Measurements from ENCODE around the gene ZNF284. TPM values are rescaled to one million over a fixed set of nuclear protein-coding genes. Genes with fewer than 3 reads are reported as not detected.
"Not testable (repeated sequence)": the region's sequence is repeated elsewhere in the genome, so short reads cannot be mapped to it uniquely, and the experiment has no call there.

Gene ZNF284
- total RNA-seq, 1 donor from 2014 or later: 1.9 TPM

DNA sequence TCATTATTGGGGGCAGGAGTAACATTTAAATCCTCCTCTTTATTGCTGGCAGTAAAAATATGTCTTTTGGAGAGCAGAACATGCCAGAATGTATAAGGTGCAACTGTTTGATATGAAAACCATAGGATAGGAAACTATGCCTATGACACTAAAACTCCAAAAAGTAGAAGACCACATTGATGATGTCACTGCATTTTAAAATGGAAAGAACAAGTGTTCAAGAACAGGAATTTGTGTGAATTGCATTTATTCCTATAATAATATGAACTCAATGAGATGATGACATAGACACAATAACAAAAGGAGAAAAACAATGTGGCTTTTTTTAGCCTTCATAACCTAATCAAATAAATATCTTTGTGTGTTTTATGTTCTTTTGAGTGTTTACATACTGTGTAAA, 37.5 kb downstream of the ZNF284 start:
- no peak for DNase-seq (ENCODE audit: low spot score)

DNA sequence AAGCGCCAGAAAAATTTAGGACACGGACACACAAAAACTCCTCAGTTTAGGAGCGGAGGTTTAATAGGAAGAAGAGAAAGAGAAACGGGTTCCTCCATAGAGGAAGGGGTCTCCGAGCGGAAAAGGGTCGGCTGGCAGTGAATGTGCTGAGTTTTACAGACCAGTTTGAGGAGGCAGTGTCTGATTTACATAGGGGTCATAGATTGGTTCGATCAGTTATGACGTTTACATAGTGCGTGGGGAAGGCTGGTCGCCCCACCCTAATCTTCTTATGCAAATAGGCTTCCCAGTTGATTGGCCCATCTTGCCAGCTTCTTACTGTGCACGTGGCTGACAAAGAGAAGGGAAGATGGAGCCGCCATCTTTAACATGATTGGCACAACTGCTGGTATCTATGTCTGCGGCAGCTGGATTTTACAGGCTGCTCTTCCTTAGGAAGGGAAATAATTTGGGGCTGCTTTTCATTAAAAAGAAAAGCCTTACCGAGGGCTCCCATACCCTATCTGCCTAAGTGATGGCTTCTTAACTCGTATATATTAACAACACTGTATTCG, 40.0 kb downstream of the ZNF284 start:
- DNase-seq (ENCODE audit: low spot score): no peak

DNA sequence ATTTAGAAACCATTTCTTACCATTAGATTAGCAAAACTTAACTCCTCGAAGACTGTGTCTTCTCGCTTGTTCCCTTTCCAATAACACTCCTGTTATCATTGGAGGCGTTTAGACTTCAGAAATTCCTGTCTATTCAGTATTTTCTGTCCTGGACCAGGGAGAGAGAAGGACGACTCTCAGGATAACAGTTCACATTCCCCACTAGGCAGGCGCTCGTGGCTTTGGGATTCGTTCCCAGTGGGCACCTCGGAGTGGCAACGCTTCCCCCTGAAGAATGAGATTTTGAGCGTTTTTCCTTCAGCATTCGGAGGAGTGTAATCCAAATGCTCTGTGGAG, 40.8 kb downstream of the ZNF284 start:
- no peak for DNase-seq (ENCODE audit: low spot score)

DNA sequence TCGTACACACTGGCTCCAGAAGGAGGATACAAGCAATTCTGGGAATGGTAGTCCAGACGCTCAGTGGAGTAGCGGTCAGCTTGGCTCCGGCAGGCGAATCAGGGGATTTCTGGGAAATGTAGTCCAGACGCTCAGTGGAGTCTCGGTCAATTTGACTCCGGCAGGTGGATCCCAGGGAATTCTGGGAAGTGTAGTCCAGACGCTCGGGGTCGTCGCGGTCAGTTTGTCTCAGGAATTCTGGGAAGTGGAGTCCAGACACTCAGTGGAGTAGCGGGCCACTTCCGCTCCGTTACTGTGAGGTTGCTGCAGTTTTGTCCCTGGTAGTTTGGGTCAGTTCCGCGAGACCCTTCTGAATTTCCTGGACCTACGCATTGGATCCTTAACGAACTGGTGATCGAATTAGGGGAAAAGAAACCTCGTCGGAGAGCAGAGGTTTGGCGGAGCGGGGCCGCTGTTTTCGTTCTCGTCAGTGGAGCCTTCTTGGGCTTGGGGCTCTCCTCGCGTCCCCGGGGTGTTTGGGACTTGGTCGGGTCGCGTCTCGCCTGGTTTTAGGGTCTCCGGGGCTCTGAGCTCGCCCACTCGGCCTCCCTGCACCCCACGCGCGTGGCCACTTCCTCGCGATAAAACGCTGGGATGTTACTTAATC, 41.3 kb downstream of the ZNF284 start, which contains the start of gene ZNF225:
Gene ZNF225 (plus strand): TSS at position 262 of the 646 bp plus-strand sequence. CDS start 2,429 bp downstream, outside the sequence.
- DNase-seq (ENCODE audit: low spot score): peak; percentile 94

DNA sequence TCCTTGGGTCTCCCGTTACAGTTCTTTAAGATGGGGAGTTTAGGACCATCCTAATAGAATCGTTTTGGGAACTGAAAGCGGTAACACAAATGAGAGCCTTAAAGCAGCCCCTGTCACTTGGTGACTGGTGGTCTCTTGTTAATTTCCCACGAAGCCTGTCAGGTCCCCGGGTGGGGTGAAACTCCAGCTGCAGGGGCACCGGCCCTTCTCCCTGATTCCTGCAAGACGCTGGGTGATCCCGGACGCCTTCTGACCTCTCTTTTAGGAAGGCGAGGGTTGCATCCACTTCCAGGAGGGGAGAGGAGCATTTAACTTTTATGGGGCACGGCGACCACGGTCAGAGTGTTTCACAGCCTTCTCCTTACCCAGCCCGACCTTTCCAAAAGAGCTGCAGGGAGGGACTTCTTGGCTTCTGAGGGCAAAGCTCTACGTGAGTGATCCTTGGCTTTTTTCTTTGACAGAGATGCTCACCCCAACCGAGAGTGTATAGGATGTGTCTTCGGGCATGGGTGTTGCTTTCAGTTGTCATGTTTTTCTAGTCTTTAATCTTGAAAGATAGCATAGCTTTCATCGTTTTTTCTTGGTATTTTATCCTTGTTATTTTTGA, 41.9 kb downstream of the ZNF284 start:
- no peak for DNase-seq (ENCODE audit: low spot score)

DNA sequence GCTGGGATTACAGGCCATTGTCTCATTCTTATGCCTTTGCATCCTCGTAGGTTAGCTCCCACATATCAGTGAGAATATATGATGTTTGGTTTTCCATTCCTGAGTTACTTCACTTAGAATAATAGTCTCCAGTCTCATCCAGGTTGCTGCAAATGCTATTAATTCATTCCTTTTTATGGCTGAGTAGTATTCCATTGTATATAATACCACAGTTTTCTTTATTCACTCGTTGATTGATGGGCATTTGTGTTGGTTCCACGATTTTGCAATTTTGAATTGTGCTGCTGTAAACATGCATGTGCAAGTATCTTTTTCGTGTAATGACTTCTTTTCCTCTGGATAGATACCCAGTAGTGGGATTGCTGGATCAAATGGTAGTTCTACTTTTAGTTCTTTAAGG, 49.2 kb downstream of the ZNF284 start:
- not testable (repeated sequence) for DNase-seq (ENCODE audit: low spot score)

DNA sequence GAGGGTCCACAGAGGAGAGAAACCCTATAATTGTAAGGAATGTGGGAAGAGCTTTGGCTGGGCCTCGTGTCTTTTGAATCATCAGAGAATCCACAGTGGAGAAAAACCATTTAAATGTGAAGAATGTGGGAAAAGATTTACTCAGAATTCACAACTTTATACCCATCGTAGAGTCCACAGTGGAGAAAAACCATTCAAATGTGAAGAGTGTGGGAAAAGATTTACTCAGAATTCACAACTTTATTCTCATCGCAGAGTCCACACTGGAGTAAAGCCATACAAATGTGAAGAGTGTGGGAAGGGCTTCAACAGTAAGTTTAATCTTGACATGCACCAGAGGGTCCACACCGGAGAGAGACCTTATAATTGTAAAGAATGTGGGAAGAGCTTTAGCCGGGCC, 60.0 kb downstream of the ZNF284 start:
- DNase-seq (ENCODE audit: low spot score): no peak

Other genes with a start within 250 kb of the ZNF284 start
- 8.2 TPM for gene ZNF283, start 244.8 kb upstream of the ZNF284 start, total RNA-seq
- gene ZNF404, start 188.2 kb upstream of the ZNF284 start, total RNA-seq: 1.7 TPM
- 7.7 TPM for gene ZNF45, start 136.9 kb upstream of the ZNF284 start, total RNA-seq
- 4.1 TPM for gene ZNF221, start 120.9 kb upstream of the ZNF284 start, total RNA-seq
- 5.7 TPM for gene ZNF155, start 88.0 kb upstream of the ZNF284 start, total RNA-seq
- 2.4 TPM for gene ZNF230, start 69.2 kb upstream of the ZNF284 start, total RNA-seq
- 3.2 TPM for gene ZNF222, start 46.8 kb upstream of the ZNF284 start, total RNA-seq
- gene ZNF223, start 20.1 kb upstream of the ZNF284 start, total RNA-seq: 2.1 TPM
- 14.8 TPM for gene ZNF224, start 22.2 kb downstream of the ZNF284 start, total RNA-seq
- 3.8 TPM for gene ZNF225, start 41.2 kb downstream of the ZNF284 start, total RNA-seq
- gene ZNF234, start 69.4 kb downstream of the ZNF284 start, total RNA-seq: 7.3 TPM
- gene ZNF226, start 92.9 kb downstream of the ZNF284 start, total RNA-seq: 12.2 TPM
- 13.8 TPM for gene ZNF227, start 140.4 kb downstream of the ZNF284 start, total RNA-seq
- gene ZNF233, start 187.7 kb downstream of the ZNF284 start, total RNA-seq: 0.13 TPM
- gene ZNF235, start 232.9 kb downstream of the ZNF284 start, total RNA-seq: 3.2 TPM